Esophagus muscularis mucosa (tissue), 4 donors: ENCODE measurements around the gene RERE.

Experiments used
- CTCF ChIP-seq, 3 experiments: fragments of 200-600 bp in 2 of 3; fragments of 450-650 bp in 1 of 3; sonication (generic) in 2 of 3; IDR thresholded peaks; one replicate each; pipeline ENCODE4 v1.5.1; 2017 to 2019; ENCODE audit warnings: antibody characterized with exemption in 3 of 3, mild to moderate bottlenecking in 2 of 3, moderate library complexity in 1 of 3
- EP300 ChIP-seq: sonication (generic); formaldehyde crosslinking; IDR thresholded peaks from one replicate; pipeline ENCODE4 v1.6.1; 2017; ENCODE audit warnings: antibody characterized with exemption
- POLR2A ChIP-seq: fragments of 450-650 bp; IDR thresholded peaks from one replicate; pipeline ENCODE4 v1.6.1; 2017; ENCODE audit warnings: antibody characterized with exemption, moderate library complexity, mild to moderate bottlenecking, low read depth
- POLR2AphosphoS5 ChIP-seq, 2 donors: sonication (generic); formaldehyde crosslinking; IDR thresholded peaks; one replicate each; pipeline ENCODE4 v1.6.1; 2017; ENCODE audit warnings: antibody characterized with exemption in 2 of 2

DNA sequence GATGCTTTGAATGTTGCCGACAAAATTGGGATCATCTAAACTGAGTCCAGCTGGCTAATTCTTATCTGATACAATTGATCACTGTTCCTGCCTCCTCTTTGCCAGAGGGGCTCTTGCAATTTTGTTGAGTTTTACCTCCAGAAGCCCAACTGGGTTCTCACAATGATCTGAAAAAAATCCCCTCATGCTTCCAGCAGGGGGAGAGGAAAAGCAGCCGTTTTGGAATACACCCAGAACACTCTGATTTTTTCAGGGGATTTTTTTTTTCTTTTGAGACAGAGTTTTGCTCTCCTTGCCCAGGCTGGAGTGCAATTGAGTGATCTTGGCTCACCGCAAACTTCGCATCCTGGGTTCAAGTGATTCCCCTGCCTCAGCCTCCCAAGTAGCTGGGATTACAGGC, 13.9 kb upstream of the RERE start:
- TF ChIP-seq CTCF (IDR thresholded peaks at IDR 0.05) (peak in 1 of 3 experiments; percentile 25), POLR2A (no peak), POLR2AphosphoS5 (IDR thresholded peaks at IDR 0.05) (no peak), EP300 (no peak)
